IMR-90 (cell line): Measurements from ENCODE around the gene PARP12. TPM values are rescaled to one million over a fixed set of nuclear protein-coding genes. Genes with fewer than 3 reads are reported as not detected.

ENCODE experiments used
- ATAC-seq: fragments of 200-7000 bp; cut with Tn5 transposase; 2 replicates; pipeline ENCODE4 v1.9.1; 2020; ENCODE audit warnings: low read depth, mild to moderate bottlenecking, moderate library complexity
- BruUV-seq: library from RNA; stranded (reverse); fragments of 400-500 nt; replicated peaks from 2 replicates; lab custom pipeline; 2021; lab: Mats Ljungman, UMichigan
- CTCF ChIA-PET: fragments of 300-600 bp; formaldehyde crosslinking; extraction: SDS; loops from one replicate; lab custom pipeline; 2021; ENCODE audit warnings: antibody characterized with exemption; lab: Yijun Ruan, JAX
- POLR2A ChIA-PET: fragments of 300-600 bp; sonication (Branson Sonifier 250); formaldehyde crosslinking; loops from one replicate; lab custom pipeline; 2022; ENCODE audit warnings: antibody characterized with exemption; ENCODE audit not compliant: unreplicated experiment; lab: Charles Lee
- DNase-seq: peaks from one replicate; pipeline ENCODE4 v3.0.0; 2013
- H2AFZ ChIP-seq: replicated peaks from 2 replicates; pipeline ENCODE3; 2013; ENCODE audit warnings: low read length, mild to moderate bottlenecking; ENCODE audit not compliant: poor library complexity
- H2AK5ac ChIP-seq: 2 replicates; pipeline ENCODE4 v1.6.1; 2013; ENCODE audit warnings: low read depth, low read length, inconsistent platforms
- H2AK9ac ChIP-seq: replicated peaks from 2 replicates; pipeline ENCODE3; 2013; ENCODE audit warnings: mild to moderate bottlenecking, low read depth, low read length, moderate library complexity; ENCODE audit not compliant: poor library complexity
- H2BK120ac ChIP-seq: 2 replicates; pipeline ENCODE4 v1.6.1; 2013; ENCODE audit warnings: low read depth, low read length, inconsistent platforms
- H2BK15ac ChIP-seq: 3 replicates; pipeline ENCODE4 v1.6.1; 2013; ENCODE audit warnings: low read depth, low read length, inconsistent platforms
- H2BK20ac ChIP-seq: 2 replicates; pipeline ENCODE4 v1.6.1; 2013; ENCODE audit warnings: low read depth, mild to moderate bottlenecking, inconsistent platforms, low read length, moderate library complexity
- H2BK5ac ChIP-seq: 2 replicates; pipeline ENCODE4 v1.6.1; 2013; ENCODE audit warnings: mild to moderate bottlenecking, low read depth, low read length, inconsistent platforms; ENCODE audit not compliant: poor library complexity, severe bottlenecking
- H3K14ac ChIP-seq: replicated peaks from 2 replicates; pipeline ENCODE4 v1.6.1; 2013; ENCODE audit warnings: low read depth, low read length, inconsistent platforms
- H3K18ac ChIP-seq: 2 replicates; pipeline ENCODE4 v1.6.1; 2013; ENCODE audit warnings: low read depth, low read length, control low read depth
- H3K23ac ChIP-seq: 2 replicates; pipeline ENCODE4 v1.6.1; 2013; ENCODE audit warnings: low read depth, low read length, inconsistent platforms
- H3K27ac ChIP-seq: 2 replicates; pipeline ENCODE4 v1.5.1; 2013; ENCODE audit warnings: mild to moderate bottlenecking, control low read depth, low read length; ENCODE audit not compliant: insufficient read depth
- H3K27me3 ChIP-seq: 2 replicates; pipeline ENCODE4 v1.6.1; 2013; ENCODE audit warnings: low read length; ENCODE audit not compliant: control insufficient read depth, insufficient read depth
- H3K36me3 ChIP-seq: 2 replicates; pipeline ENCODE4 v1.6.1; 2013; ENCODE audit warnings: low read length, mixed read lengths; ENCODE audit not compliant: control insufficient read depth, insufficient read depth
- H3K4ac ChIP-seq: 2 replicates; pipeline ENCODE4 v1.6.1; 2013; ENCODE audit warnings: low read depth, low read length, inconsistent platforms
- H3K4me1 ChIP-seq: 2 replicates; pipeline ENCODE4 v1.6.1; 2013; ENCODE audit warnings: low read length, mixed read lengths; ENCODE audit not compliant: control insufficient read depth, insufficient read depth
- H3K4me2 ChIP-seq: 2 replicates; pipeline ENCODE4 v1.6.1; 2013; ENCODE audit warnings: low read depth, mild to moderate bottlenecking, control low read depth, low read length, moderate library complexity
- H3K4me3 ChIP-seq: 2 replicates; pipeline ENCODE4 v1.5.1; 2013; ENCODE audit warnings: low read depth, mild to moderate bottlenecking, control low read depth, low read length, moderate library complexity; ENCODE audit not compliant: insufficient read depth
- H3K56ac ChIP-seq: 2 replicates; pipeline ENCODE4 v1.6.1; 2013; ENCODE audit warnings: low read length, inconsistent platforms; ENCODE audit not compliant: insufficient read depth; ENCODE audit errors: extremely low read depth
- H3K79me1 ChIP-seq, 2 experiments: 2 replicates each; pipeline ENCODE4 v1.6.1; 2013; ENCODE audit warnings: low read length in 2 of 2, inconsistent platforms in 1 of 2, low read depth in 1 of 2
- H3K9ac ChIP-seq: 2 replicates; pipeline ENCODE4 v1.6.1; 2013; ENCODE audit warnings: low read depth, low read length, control low read depth
- H3K9me1 ChIP-seq: 2 replicates; pipeline ENCODE4 v1.6.1; 2013; ENCODE audit warnings: low read length, inconsistent platforms; ENCODE audit not compliant: insufficient read depth
- H3K9me3 ChIP-seq: 2 replicates; pipeline ENCODE4 v1.6.1; 2013; ENCODE audit warnings: low read length; ENCODE audit not compliant: control insufficient read depth, insufficient read depth
- H4K20me1 ChIP-seq: 2 replicates; pipeline ENCODE4 v1.6.1; 2013; ENCODE audit warnings: low read length, inconsistent platforms; ENCODE audit not compliant: insufficient read depth
- H4K5ac ChIP-seq: 2 replicates; pipeline ENCODE4 v1.6.1; 2013; ENCODE audit warnings: mild to moderate bottlenecking, low read depth, low read length, control low read depth
- H4K8ac ChIP-seq, 2 experiments: 2 replicates each; pipeline ENCODE4 v1.6.1; 2013; ENCODE audit warnings: low read depth in 2 of 2, low read length in 2 of 2, control low read depth in 1 of 2, inconsistent platforms in 1 of 2
- H4K91ac ChIP-seq: 2 replicates; pipeline ENCODE4 v1.6.1; 2013; ENCODE audit warnings: low read depth, low read length, inconsistent platforms; ENCODE audit not compliant: insufficient read depth
- CHD1 ChIP-seq: IDR thresholded peaks from 2 replicates; pipeline ENCODE4 v1.6.1; 2012; ENCODE audit warnings: low read depth, low read length, improper control_type of control experiment
- CTCF ChIP-seq: conservative IDR thresholded peaks from 2 replicates; pipeline ENCODE4 v1.5.1; 2012; ENCODE audit warnings: mild to moderate bottlenecking, low read depth, low read length, improper control_type of control experiment
- FOS ChIP-seq: fragments of 150-350 bp; IDR thresholded peaks from 2 replicates; pipeline ENCODE4 v1.6.1; 2016; ENCODE audit warnings: low read depth, low read length
- MAZ ChIP-seq: IDR thresholded peaks from 2 replicates; pipeline ENCODE4 v1.6.1; 2012; ENCODE audit warnings: low read depth, mild to moderate bottlenecking, low read length, improper control_type of control experiment, moderate library complexity, borderline replicate concordance
- RAD21 ChIP-seq: IDR thresholded peaks from 2 replicates; pipeline ENCODE4 v1.6.1; 2012; ENCODE audit warnings: low read length, improper control_type of control experiment
- SMC3 ChIP-seq: fragments of 150-350 bp; IDR thresholded peaks from 2 replicates; pipeline ENCODE4 v1.6.1; 2016; ENCODE audit warnings: low read depth, mild to moderate bottlenecking, antibody characterized with exemption, low read length, moderate library complexity
- USF2 ChIP-seq: fragments of 150-350 bp; IDR thresholded peaks from 2 replicates; pipeline ENCODE4 v1.6.1; 2017; ENCODE audit warnings: mild to moderate bottlenecking, antibody characterized with exemption, low read length, low read depth
- WGBS, 2 experiments: methylation state at CpG; one replicate each; pipeline versions ENCODE4 v1.1.5 to v1.1.7; 2013; ENCODE audit warnings: missing lambda C conversion rate in 2 of 2; ENCODE audit not compliant: insufficient read length in 1 of 2; ENCODE audit errors: extremely low coverage in 2 of 2; 5-methylcytosine and 5-hydroxymethylcytosine counted together
- dilution Hi-C: fragments of 300-500 bp; cut with HindIII; formaldehyde crosslinking; loops from one replicate; pipeline ENCODE4 v1.14.3; 2018; ENCODE audit warnings: low sequenced_read_pairs; ENCODE audit not compliant: unreplicated experiment
- in situ Hi-C: fragments of 300-500 bp; cut with MboI; formaldehyde crosslinking; loops from 3 replicates; pipeline ENCODE4 v1.14.3; 2019; ENCODE audit warnings: low sequenced_read_pairs, inconsistent platforms, mixed read lengths
- intact Hi-C: fragments of 100-400 bp; cut with micrococcal nuclease; formaldehyde crosslinking; loops from 2 replicates; pipeline ENCODE4 v1.10.0; 2022
- polyA plus RNA-seq, 3 experiments: library from polyadenylated mRNA; depleted of rRNA; stranded (reverse); fragments of >200 nt; gene quantifications; 2 replicates each; pipeline ENCODE4 v1.2.3, GENCODE V29; 2012; ENCODE audit warnings: low replicate concordance in 1 of 3
- total RNA-seq: library from RNA; depleted of rRNA; stranded (reverse); fragments of >200 nt; gene quantifications from 2 replicates; pipeline ENCODE4 v1.2.3, GENCODE V29; 2012

The PARP12 gene
- total and polyA plus RNA-seq, 2 of the 4 experiments (the other 2 are of a cell fraction): 7.2 to 11.3 TPM

GRCh38 chr7:140018125-140019043, 44.4 kb downstream of the PARP12 start (continued):
- TF ChIP-seq MAZ: no peak

GRCh38 chr7:140017543-140017942, 45.2 kb downstream of the PARP12 start:
- H3K36me3 ChIP-seq: no peaks in the 10 kb centered on the region
- no peak overlapping the region for H3K18ac ChIP-seq
- no peak overlapping the region for H3K4me2 ChIP-seq
- H3K14ac ChIP-seq: no peak overlapping the region
- WGBS, 2 experiments: 93% methylated on average over 6 of the region's 15 CpGs; no CpG with 5 or more reads in 1 of the 2 experiments
- H4K5ac ChIP-seq: no peak overlapping the region
- intact Hi-C loops: no loop called here
- H4K8ac ChIP-seq: no peak overlapping the region
- no peak overlapping the region for H2BK15ac ChIP-seq
- no peaks in the 10 kb centered on the region for H3K79me1 ChIP-seq
- H3K23ac ChIP-seq: no peak overlapping the region
- POLR2A ChIA-PET: no interaction called here
- no peaks in the 10 kb centered on the region for H4K20me1 ChIP-seq
- TF ChIP-seq FOS (no peak), USF2 (no peak), SMC3 (no peak), CTCF (no peak), CHD1 (no peak), RAD21 (no peak)
- H3K27ac ChIP-seq: no peak overlapping the region
- CTCF ChIA-PET: no interaction called here
- no peak overlapping the region for H3K56ac ChIP-seq
- peaks cover 9% of the 10 kb centered on the region for H3K27me3 ChIP-seq
- in situ Hi-C loops: no loop called here
- H3K9me1 ChIP-seq: 0 out of 2 replicates have a peak, but pooled peaks cover 4% of the 10 kb centered on the region
- H2BK20ac ChIP-seq: no peak overlapping the region
- no peak overlapping the region for H2BK120ac ChIP-seq
- no peak overlapping the region for H2BK5ac ChIP-seq
- DNase-seq: no peak
- dilution Hi-C loops: no loop called here
- no TSS peak for BruUV-seq
- H3K4ac ChIP-seq: no peak overlapping the region
- no peak overlapping the region for H3K9ac ChIP-seq
- H4K91ac ChIP-seq: no peak overlapping the region
- no peak overlapping the region for H2AK5ac ChIP-seq
- H2AFZ ChIP-seq: no peak overlapping the region
- H2AK9ac ChIP-seq: no peak overlapping the region
- H3K9me3 ChIP-seq: no peaks in the 10 kb centered on the region
- no peak overlapping the region for H3K4me3 ChIP-seq
- ATAC-seq: no peak
- H3K4me1 ChIP-seq: no peaks in the 10 kb centered on the region
